ENCODE data around the gene ISG15.

- TF ChIP-seq ZNF274 (IDR thresholded peaks at IDR 0.05; ENCODE audit: low read depth, low read length): no peak
- TF ChIP-seq YY1 (IDR thresholded peaks at IDR 0.05; ENCODE audit: insufficient read depth, insufficient read length): no peak
Measured at GRCh38 chr1:1011396-1011949, 1.8 kb upstream of the ISG15 start.
